H1 (cell line): ENCODE data around the gene MESD.

Experiments
- BCL11A ChIP-seq, 2 experiments: IDR thresholded peaks; one replicate each; pipeline ENCODE4 v1.6.1; 2011; ENCODE audit warnings: low read depth in 2 of 2, low read length in 2 of 2, mild to moderate bottlenecking in 2 of 2
- CHD1 ChIP-seq: IDR thresholded peaks from 2 replicates; pipeline ENCODE4 v1.6.1; 2012; ENCODE audit warnings: low read depth, low read length, improper control_type of control experiment
- EZH2 ChIP-seq: fragments of 200-600 bp; sonication (generic); IDR thresholded peaks from 2 replicates; pipeline ENCODE4 v1.7.1; 2012; ENCODE audit warnings: low read depth, mild to moderate bottlenecking, moderate library complexity, low read length, inconsistent platforms; ENCODE audit not compliant: severe bottlenecking
- POLR2A ChIP-seq, 2 experiments: IDR thresholded peaks; 1 replicate in 1 of 2; 2 replicates in 1 of 2; pipeline ENCODE4 v1.6.1; 2011; ENCODE audit warnings: low read depth in 2 of 2, low read length in 2 of 2, mild to moderate bottlenecking in 2 of 2; ENCODE audit errors: control extremely low read depth in 1 of 2
- RAD21 ChIP-seq, 2 experiments: IDR thresholded peaks in 1 of 2; conservative IDR thresholded peaks in 1 of 2; 2 replicates each; pipeline ENCODE4 v1.6.1; 2011; ENCODE audit warnings: low read depth in 2 of 2, low read length in 2 of 2, improper control_type of control experiment in 1 of 2, inconsistent platforms in 1 of 2, mild to moderate bottlenecking in 1 of 2, moderate library complexity in 1 of 2
- TAF1 ChIP-seq: IDR thresholded peaks from 2 replicates; pipeline ENCODE4 v1.6.1; 2011; ENCODE audit warnings: mild to moderate bottlenecking, low read depth, low read length
- TF ChIP-seq, protein P1 (sequence below): IDR thresholded peaks from 2 replicates; pipeline ENCODE4 v1.6.1; 2012; ENCODE audit warnings: low read length, inconsistent platforms

DNA sequence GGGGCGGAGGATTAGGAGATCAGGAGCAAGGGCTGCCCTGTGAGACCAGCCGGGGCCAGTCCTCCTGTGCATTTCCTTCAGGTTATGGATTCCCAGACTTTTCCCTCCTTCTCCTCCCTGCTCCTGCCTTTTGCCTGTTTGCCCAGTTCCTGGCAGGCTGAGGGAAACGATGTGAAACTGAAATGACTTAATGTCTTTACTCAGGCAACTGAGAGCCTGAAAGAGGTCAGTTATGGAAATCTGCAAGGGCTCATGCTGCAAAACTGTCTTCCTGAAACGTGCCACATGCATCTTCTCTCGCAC, 57.2 kb downstream of the MESD start:
- no peak for TF ChIP-seq TAF1
- TF ChIP-seq RAD21 (IDR thresholded peaks at IDR 0.05 in 1 of 2, conservative IDR thresholded peaks at IDR 0.05 in 1 of 2; ENCODE audit: low read depth in 2 of 2, low read length in 2 of 2): no peak
- no peak for TF ChIP-seq CHD1
- TF ChIP-seq, protein P1, sequence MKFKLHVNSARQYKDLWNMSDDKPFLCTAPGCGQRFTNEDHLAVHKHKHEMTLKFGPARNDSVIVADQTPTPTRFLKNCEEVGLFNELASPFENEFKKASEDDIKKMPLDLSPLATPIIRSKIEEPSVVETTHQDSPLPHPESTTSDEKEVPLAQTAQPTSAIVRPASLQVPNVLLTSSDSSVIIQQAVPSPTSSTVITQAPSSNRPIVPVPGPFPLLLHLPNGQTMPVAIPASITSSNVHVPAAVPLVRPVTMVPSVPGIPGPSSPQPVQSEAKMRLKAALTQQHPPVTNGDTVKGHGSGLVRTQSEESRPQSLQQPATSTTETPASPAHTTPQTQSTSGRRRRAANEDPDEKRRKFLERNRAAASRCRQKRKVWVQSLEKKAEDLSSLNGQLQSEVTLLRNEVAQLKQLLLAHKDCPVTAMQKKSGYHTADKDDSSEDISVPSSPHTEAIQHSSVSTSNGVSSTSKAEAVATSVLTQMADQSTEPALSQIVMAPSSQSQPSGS: no peak
- TF ChIP-seq EZH2: no peak
- TF ChIP-seq POLR2A (IDR thresholded peaks at IDR 0.05; ENCODE audit: control extremely low read depth in 1 of 2, low read depth in 2 of 2, low read length in 2 of 2): no peak
- no peak for TF ChIP-seq BCL11A (IDR thresholded peaks at IDR 0.05; ENCODE audit: low read depth in 2 of 2, low read length in 2 of 2)
